Cerebellar nuclear complex (tissue), 1 donor: ENCODE measurements around the gene F11R.
"Not testable (repeated sequence)": the region's sequence is repeated elsewhere in the genome, so short reads cannot be mapped to it uniquely, and the experiment has no call there.

ENCODE experiments used
- DNase-seq, 2 experiments: peaks; one replicate each; lab custom pipeline; 2025; lab: John Stamatoyannopoulos, UW

The F11R gene

GRCh38 chr1:161020509-161021164 lies at the start of gene F11R:
TSS of gene F11R (minus strand) at chr1:161021152. CDS start at chr1:161021073, 79 bp downstream.
- no peak for DNase-seq

DNA sequence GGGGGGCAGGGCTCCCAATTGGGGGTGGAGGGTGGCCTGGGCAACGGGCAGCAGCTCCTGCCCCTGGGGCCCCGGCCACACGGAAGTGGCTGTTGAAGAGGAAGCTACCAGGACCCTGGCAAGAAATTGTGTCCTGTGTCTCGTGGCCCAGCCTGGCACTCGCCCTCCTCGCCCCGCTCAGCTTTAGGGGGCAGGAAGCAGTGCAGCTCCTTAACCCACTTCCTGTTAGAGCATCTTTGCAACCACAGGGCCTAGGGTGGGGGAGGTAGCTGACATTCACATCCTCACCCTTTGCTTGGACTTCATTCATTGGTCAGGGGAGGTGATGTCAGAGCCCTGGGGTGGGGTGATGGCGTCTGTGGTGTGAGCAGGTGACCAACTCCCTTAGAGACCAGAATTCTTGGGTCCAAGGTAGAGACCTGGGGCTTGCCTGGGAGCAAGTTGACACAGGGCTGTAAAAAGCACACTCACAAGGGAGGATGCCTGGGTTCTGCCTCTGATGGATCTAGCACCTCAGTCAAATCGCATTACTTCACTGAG lies 48.8 kb upstream of the F11R start, which contains the start of gene ARHGAP30:
ARHGAP30 (minus strand) TSS at position 161 of the 540 bp plus-strand sequence. CDS start 267 bp downstream, outside the sequence.
- DNase-seq: no peak

GRCh38 chr1:161069241-161069640 lies 48.3 kb upstream of the F11R start:
- no peak for DNase-seq

DNA sequence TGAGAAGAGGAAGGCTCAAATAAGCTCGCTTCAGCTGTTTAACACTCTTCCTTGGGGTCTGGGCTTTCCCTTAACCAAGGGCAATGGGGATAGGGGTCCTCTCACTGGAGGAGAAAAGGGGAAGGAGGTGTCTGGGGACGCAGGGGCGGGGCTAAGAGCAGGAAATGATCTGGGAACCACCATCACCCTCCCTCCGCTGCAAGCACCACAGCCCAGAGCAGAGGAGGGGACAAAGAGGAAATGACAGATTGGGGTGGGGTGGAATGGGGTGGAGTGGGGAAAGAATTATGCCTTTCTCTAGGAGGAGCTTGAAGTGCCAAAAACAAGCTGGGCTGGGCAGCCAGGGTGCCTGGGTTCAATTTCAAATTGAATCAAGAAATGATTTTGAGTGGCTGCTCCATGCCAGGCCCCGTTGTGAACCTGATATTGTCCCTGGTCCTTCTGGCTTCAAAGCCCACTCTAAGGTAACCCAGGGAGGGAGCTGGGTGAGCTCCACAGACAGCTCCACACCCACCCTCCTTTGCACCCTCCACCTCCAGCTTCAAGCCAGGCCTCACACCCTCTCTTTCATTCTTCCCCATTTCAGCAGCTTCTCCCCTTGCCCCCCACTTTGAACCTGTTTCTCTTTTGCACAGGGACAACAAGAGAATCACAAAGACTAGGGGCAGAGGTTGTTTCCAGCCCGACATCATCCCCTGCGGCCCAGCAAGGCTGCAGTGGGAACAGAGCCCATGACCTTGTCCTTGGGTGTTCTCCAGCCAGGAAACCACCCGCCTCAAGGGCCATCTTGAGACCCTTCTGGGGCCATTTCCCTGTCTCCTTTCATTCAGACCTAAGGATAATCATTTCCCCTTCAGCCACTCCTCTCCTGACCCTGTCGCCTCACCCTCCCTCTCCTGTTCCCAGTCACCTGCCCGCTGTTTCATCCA lies 47.6 kb upstream of the F11R start:
- DNase-seq: no peak

- DNase-seq: no peak
Measured at GRCh38 chr1:161066694-161067093, 45.7 kb upstream of the F11R start.

DNA sequence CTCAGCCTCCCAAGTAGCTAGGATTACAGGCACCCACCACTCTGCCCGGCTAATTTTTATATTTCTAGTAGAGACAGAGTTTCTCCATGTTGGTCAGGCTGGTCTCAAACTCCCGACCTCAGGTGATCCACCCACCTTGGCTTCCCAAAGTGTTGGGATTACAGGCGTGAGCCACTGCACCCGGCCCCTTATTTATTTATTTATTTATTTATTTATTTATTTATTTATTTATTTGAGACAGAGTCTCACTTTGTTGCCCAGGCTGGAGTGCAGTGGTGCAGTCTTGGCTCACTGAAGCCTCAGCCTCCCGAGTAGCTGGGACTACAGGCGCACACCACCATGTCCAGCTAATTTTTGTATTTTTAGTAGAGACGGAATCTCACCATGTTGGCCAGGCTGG lies 44.7 kb upstream of the F11R start:
- not testable (repeated sequence) for DNase-seq

- not testable (repeated sequence) for DNase-seq
Measured at GRCh38 chr1:161063936-161064335, 43.0 kb upstream of the F11R start.

GRCh38 chr1:161061419-161061818 lies 40.5 kb upstream of the F11R start:
- DNase-seq: no peak

- DNase-seq: no peak
Measured at GRCh38 chr1:161059293-161059692, 38.3 kb upstream of the F11R start.

- DNase-seq: no peak
Measured at GRCh38 chr1:161054805-161055204, 33.9 kb upstream of the F11R start.

GRCh38 chr1:161054232-161054631 lies 33.3 kb upstream of the F11R start:
- no peak for DNase-seq

DNA sequence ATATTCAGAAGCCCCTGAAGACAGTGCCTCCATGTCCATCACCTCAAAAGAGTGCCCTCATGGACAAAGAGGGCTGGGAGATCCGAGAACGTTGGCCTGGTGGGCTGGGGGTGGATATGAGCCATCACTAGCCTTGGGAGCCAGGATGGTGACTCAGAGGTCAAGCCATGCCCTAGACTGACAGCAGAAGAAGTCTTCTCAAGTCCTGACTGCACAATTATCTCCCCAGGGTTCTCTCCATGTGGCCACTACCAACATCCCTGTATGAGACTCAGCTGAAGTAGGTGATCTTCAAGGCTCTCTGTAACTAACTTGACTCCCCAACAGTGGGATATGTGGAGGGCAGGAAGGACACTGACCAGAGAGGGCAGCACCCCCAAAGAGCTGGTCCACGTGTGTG lies 31.9 kb upstream of the F11R start:
- no peak for DNase-seq

DNA sequence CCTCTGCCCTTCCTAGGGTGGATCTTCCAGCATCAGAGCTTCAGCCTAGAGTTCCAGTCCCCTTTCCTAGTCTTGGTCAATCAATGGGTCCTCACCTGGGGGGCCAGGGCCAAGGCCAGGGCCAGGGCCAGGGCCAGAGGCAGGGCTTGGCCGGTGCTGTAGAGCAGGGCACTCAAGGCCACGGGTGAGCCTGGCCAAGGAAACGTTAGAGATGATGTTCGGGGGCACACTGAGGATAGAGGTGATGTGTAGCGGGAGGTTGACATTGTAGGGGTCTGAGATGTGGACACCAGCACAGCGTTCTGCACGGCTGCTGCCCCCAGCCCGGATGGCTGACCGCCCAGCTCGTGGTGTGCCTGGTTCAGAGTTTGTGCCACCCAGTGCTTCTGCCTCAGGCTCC lies 30.3 kb upstream of the F11R start:
- no peak for DNase-seq

GRCh38 chr1:161048949-161049722 lies 28.2 kb upstream of the F11R start:
- no peak for DNase-seq

GRCh38 chr1:161047436-161048420 lies 26.8 kb upstream of the F11R start:
- no peak for DNase-seq

- no peak for DNase-seq
Measured at GRCh38 chr1:161046605-161047228, 25.8 kb upstream of the F11R start.

DNA sequence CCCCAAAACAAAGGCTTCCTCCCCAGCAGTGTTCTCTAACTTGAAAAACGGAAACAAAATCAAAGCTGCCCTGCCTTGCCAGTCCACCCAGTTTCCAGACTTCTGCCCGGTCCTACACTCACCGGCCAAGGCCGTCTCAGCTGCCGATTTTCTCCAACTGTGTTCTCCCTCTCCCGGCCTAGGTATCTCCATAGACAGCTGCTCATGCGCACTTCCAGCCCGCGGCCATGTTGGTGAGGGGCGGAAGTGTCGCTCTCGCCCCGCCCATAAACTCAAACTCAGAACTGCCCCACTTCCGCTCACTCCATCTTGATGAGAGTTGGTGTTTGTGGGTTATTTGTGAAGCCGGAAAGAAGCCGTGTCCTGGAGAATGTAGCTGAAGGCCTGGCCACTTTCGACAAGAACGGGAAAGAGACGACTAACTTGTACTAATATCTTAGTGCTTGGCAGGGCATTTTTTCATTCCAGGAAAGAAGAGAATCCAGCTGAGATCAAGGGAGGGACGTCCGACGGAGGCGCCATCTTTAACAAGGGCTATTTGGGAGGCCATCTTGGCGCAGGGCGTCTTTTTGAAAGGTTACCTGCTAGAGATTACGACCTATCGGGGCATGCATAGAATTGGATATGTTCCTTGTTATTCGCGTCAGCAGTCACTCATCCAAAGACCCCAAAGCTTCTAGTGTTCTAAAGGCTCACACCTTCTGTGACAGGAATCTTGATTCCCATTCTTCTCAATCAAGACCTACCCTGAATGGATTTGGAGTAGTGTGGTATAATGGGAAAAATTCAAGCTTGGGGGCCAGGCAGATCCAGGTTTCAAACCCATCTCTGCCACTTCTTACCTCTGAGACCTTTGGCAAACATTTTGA lies 25.0 kb upstream of the F11R start, which contains the start of gene USF1:
USF1 (minus strand) TSS at position 242 of the 869 bp plus-strand sequence. CDS start 2,702 bp downstream, outside the sequence.
- peak; percentile 61 to 81 for DNase-seq

DNA sequence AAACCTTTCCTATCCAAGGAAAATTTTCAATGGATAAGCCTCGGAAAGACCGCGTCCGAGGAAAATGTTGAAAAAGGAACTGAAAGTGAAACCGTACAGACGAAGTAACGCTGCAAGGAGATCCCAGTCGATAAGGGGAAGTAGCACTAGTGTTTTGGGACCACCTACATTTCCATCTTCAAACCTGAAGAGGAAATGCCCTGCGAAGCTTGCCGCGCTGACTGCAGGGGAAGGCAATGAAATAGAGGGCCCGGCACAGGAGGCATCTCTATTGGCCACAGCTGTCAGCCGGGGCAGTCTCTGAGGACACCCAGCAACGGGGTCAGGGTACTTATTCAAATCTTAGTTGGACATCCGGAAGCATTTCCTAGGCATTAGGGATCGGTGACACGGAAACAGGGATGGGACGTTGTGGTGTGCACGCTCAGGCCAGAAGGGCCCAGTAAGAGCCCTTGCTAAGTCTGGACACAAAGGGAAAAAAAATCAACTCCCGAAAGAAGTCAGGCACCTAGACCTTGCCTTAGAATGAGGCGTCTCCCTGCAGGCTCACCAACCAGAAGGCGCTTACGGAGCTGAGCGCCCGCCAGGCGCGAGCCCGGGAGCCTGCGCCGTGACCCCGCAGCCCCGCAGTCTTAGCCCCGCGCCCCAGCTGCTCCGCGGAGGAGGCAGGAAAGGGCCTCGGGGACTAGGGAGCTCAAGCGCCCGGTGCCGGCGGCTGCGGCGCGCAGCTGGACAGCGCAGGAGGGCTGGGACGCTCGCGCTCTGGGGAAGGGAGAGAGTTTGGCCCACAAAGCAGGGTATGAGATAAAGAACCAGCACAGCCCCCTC lies 24.2 kb upstream of the F11R start:
- DNase-seq: no peak
